SK-N-SH (cell line): ENCODE data around the gene TBC1D5. TPM values are rescaled to one million over a fixed set of nuclear protein-coding genes. Genes with fewer than 3 reads are reported as not detected.

Experiments
- CTCF ChIA-PET: fragments of 300-600, 350-600 bp; formaldehyde crosslinking; extraction: SDS; loops from one replicate; lab custom pipeline; 2021; lab: Yijun Ruan, JAX
- POLR2A ChIA-PET: fragments of 350-600 bp; sonication (Branson Sonifier 250); formaldehyde crosslinking; extraction: SDS; loops from one replicate; lab custom pipeline; 2020; ENCODE audit warnings: antibody characterized with exemption, inconsistent platforms; lab: Yijun Ruan, JAX
- DNase-seq: peaks from one replicate; pipeline ENCODE4 v3.0.0; 2012
- H2AFZ ChIP-seq: fragments of 200-600 bp; sonication (generic); 2 replicates; pipeline ENCODE4 v1.8.1; 2016; ENCODE audit warnings: antibody characterized with exemption, mild to moderate bottlenecking, low read depth
- H3F3A ChIP-seq: fragments of 200-600 bp; sonication (generic); replicated peaks from 2 replicates; pipeline ENCODE3; 2016; ENCODE audit warnings: antibody characterized with exemption, mild to moderate bottlenecking; ENCODE audit not compliant: insufficient read depth
- H3K27ac ChIP-seq, 2 experiments: fragments of 200-500 bp in 1 of 2; fragments of 200-600 bp in 1 of 2; sonication (Bioruptor generic) in 1 of 2; sonication (generic), shearing (Covaris generic) in 1 of 2; 2 replicates each; pipeline versions ENCODE4 v1.5.1 to v1.6.1; 2014 to 2016; ENCODE audit warnings: low read depth in 2 of 2, inconsistent platforms in 1 of 2, low read length in 1 of 2, mild to moderate bottlenecking in 1 of 2, mixed read lengths in 1 of 2
- H3K27me3 ChIP-seq: fragments of 200-600 bp; sonication (generic), shearing (Covaris generic); 2 replicates; pipeline ENCODE4 v1.6.1; 2016; ENCODE audit warnings: mixed run types; ENCODE audit not compliant: insufficient read depth
- H3K36me3 ChIP-seq, 2 experiments: fragments of 200-500 bp in 1 of 2; fragments of 200-600 bp in 1 of 2; sonication (Bioruptor generic) in 1 of 2; sonication (generic) in 1 of 2; replicated peaks in 1 of 2; 2 replicates each; pipeline versions ENCODE3 to v1.5.1; 2014 to 2016; ENCODE audit warnings: low read length in 1 of 2, mild to moderate bottlenecking in 1 of 2; ENCODE audit not compliant: insufficient read depth in 2 of 2, control insufficient read depth in 1 of 2
- H3K4me1 ChIP-seq, 2 experiments: fragments of 200-500 bp in 1 of 2; fragments of 200-600 bp in 1 of 2; sonication (Bioruptor generic) in 1 of 2; sonication (generic), shearing (Covaris generic) in 1 of 2; 2 replicates each; pipeline versions ENCODE4 v1.5.1 to v1.6.1; 2014 to 2016; ENCODE audit warnings: low read depth in 1 of 2, low read length in 1 of 2, mixed run types in 1 of 2; ENCODE audit not compliant: insufficient read depth in 2 of 2, control insufficient read depth in 1 of 2
- H3K4me2 ChIP-seq: fragments of 200-600 bp; sonication (generic), shearing (Covaris generic); 2 replicates; pipeline ENCODE4 v1.6.1; 2017; ENCODE audit warnings: mixed run types
- H3K4me3 ChIP-seq, 2 experiments: fragments of 200-500 bp in 1 of 2; fragments of 200-600 bp in 1 of 2; sonication (Bioruptor generic) in 1 of 2; sonication (generic), shearing (Covaris generic) in 1 of 2; 2 replicates each; pipeline versions ENCODE4 v1.5.1 to v1.8.1; 2014 to 2016; ENCODE audit warnings: low read depth in 2 of 2, inconsistent platforms in 1 of 2, low read length in 1 of 2, mild to moderate bottlenecking in 1 of 2, mixed read lengths in 1 of 2, moderate library complexity in 1 of 2
- H3K79me2 ChIP-seq: fragments of 200-600 bp; sonication (generic); 2 replicates; pipeline ENCODE4 v1.8.1; 2017; ENCODE audit warnings: mild to moderate bottlenecking; ENCODE audit not compliant: insufficient read depth
- H3K9ac ChIP-seq: fragments of 200-600 bp; sonication (generic); 2 replicates; pipeline ENCODE4 v1.6.1; 2017; ENCODE audit warnings: mixed run types
- H3K9me2 ChIP-seq: fragments of 200-600 bp; sonication (generic); 2 replicates; pipeline ENCODE4 v1.6.1; 2017; ENCODE audit warnings: mixed run types
- H3K9me3 ChIP-seq: fragments of 200-600 bp; sonication (generic); 2 replicates; pipeline ENCODE4 v1.6.1; 2017; ENCODE audit warnings: mixed run types, mild to moderate bottlenecking, moderate library complexity
- H4K20me1 ChIP-seq: fragments of 200-600 bp; sonication (generic); 2 replicates; pipeline ENCODE4 v1.6.1; 2017; ENCODE audit warnings: mild to moderate bottlenecking, mixed run types; ENCODE audit not compliant: insufficient read depth
- CHD2 ChIP-seq: fragments of 150-350 bp; IDR thresholded peaks from 2 replicates; pipeline ENCODE4 v1.6.1; 2018; ENCODE audit warnings: low read length; ENCODE audit not compliant: partially characterized antibody
- EZH2phosphoT487 ChIP-seq: fragments of 200-600 bp; sonication (generic); IDR thresholded peaks from 2 replicates; pipeline ENCODE4 v1.6.1; 2017; ENCODE audit warnings: low read depth, mixed run types, mild to moderate bottlenecking, antibody characterized with exemption, moderate library complexity, borderline replicate concordance
- GATA2 ChIP-seq: sonication (generic); formaldehyde crosslinking; IDR thresholded peaks from 2 replicates; pipeline ENCODE4 v1.5.0; 2020; ENCODE audit warnings: mild to moderate bottlenecking, missing genetic modification reagents
- IRF3 ChIP-seq: fragments of 150-350 bp; IDR thresholded peaks from 2 replicates; pipeline ENCODE4 v1.6.1; 2016; ENCODE audit warnings: mild to moderate bottlenecking, low read depth, low read length
- NFIC ChIP-seq: IDR thresholded peaks from 2 replicates; pipeline ENCODE4 v1.4.0; 2012; ENCODE audit warnings: borderline replicate concordance
- NRF1 ChIP-seq: IDR thresholded peaks from 2 replicates; pipeline ENCODE4 v1.6.1; 2012; ENCODE audit warnings: low read depth, mild to moderate bottlenecking, low read length
- RAD21 ChIP-seq: IDR thresholded peaks from 2 replicates; pipeline ENCODE4 v1.6.1; 2012; ENCODE audit warnings: mild to moderate bottlenecking, low read length
- RFX5 ChIP-seq: IDR thresholded peaks from 2 replicates; pipeline ENCODE4 v1.6.1; 2012; ENCODE audit warnings: mild to moderate bottlenecking, improper control_type of control experiment, low read length
- RXRA ChIP-seq: IDR thresholded peaks from 2 replicates; pipeline ENCODE4 v1.4.0; 2012; ENCODE audit warnings: low read depth, mild to moderate bottlenecking, borderline replicate concordance
- SIN3A ChIP-seq: IDR thresholded peaks from 2 replicates; pipeline ENCODE4 v1.6.1; 2012; ENCODE audit warnings: low read depth, mild to moderate bottlenecking, low read length, moderate library complexity, borderline replicate concordance
- SMC3 ChIP-seq: IDR thresholded peaks from 2 replicates; pipeline ENCODE4 v1.6.1; 2012; ENCODE audit warnings: low read depth, low read length, improper control_type of control experiment
- TAF1 ChIP-seq: IDR thresholded peaks from 2 replicates; pipeline ENCODE4 v1.6.1; 2012; ENCODE audit warnings: low read depth, mild to moderate bottlenecking, low read length, moderate library complexity, borderline replicate concordance
- TCF12 ChIP-seq: IDR thresholded peaks from 2 replicates; pipeline ENCODE4 v1.4.0; 2012
- USF1 ChIP-seq: IDR thresholded peaks from 2 replicates; pipeline ENCODE4 v1.4.0; 2012; ENCODE audit warnings: low read depth, borderline replicate concordance
- WGBS: methylation state at CpG from one replicate; pipeline ENCODE4 v1.1.6; 2017; ENCODE audit warnings: low lambda C conversion rate; 5-methylcytosine and 5-hydroxymethylcytosine counted together
- polyA plus RNA-seq, 3 experiments: library from polyadenylated mRNA; depleted of rRNA; stranded (reverse); fragments of >200 nt; gene quantifications; 2 replicates each; pipeline ENCODE4 v1.2.3, GENCODE V29; 2012
- TF ChIP-seq, protein P1 (sequence below): fragments of 150-350 bp; IDR thresholded peaks from 2 replicates; pipeline ENCODE4 v1.6.1; 2017; ENCODE audit warnings: antibody characterized with exemption, low read length, low read depth, borderline replicate concordance
- TF ChIP-seq, protein P2 (sequence below): IDR thresholded peaks from 2 replicates; pipeline ENCODE4; 2012

TBC1D5 gene
- polyA plus RNA-seq, 1 of the 3 experiments (the other 2 are of a cell fraction) = 19.5 TPM

DNA sequence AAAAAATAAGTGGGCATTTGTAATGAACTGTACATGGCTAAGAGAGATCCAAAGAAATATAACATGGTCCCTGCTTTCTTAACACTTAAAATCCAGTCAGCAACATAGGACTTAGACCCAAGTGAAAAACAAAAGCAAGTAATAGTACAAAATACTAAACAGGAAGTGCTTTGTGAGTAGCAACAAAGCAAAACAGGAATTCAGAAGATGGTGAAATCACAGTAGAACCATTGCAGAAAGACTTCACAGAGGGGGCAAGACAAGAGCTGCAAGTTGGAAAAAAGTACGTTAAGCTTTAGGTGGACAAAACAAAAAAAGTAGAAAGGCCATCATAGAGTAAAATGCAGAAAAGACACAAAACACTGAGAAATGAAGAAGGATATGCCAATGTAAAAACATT is 116.0 kb downstream of the TBC1D5 start:
- 0 out of 2 replicates have a peak, but pooled peaks cover 6% of the 10 kb centered on the region for H3K79me2 ChIP-seq
- ChIA-PET CTCF (interaction anchor here (0.6 to 1.4 kb wide), 2 partner anchors 19 to 284 kb away, joined by 3 to 4 read pairs; no protein-coding TSS in a partner anchor), POLR2A (no interaction called here)
- TF ChIP-seq CHD2 = no peak
- TF ChIP-seq USF1 = no peak
- no peak for TF ChIP-seq NRF1
- TF ChIP-seq RAD21 = no peak
- TF ChIP-seq NFIC = no peak
- TF ChIP-seq EZH2phosphoT487 = no peak
- no peak for TF ChIP-seq RFX5
- no peak for TF ChIP-seq RXRA
- TF ChIP-seq SIN3A = no peak
- no peak for TF ChIP-seq GATA2 (CRISPR knock-in tag)
- TF ChIP-seq TCF12 = no peak
- no peak for TF ChIP-seq TAF1
- TF ChIP-seq, protein P1, sequence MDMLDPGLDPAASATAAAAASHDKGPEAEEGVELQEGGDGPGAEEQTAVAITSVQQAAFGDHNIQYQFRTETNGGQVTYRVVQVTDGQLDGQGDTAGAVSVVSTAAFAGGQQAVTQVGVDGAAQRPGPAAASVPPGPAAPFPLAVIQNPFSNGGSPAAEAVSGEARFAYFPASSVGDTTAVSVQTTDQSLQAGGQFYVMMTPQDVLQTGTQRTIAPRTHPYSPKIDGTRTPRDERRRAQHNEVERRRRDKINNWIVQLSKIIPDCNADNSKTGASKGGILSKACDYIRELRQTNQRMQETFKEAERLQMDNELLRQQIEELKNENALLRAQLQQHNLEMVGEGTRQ = no peak
- no peak for TF ChIP-seq SMC3
- TF ChIP-seq, protein P2, sequence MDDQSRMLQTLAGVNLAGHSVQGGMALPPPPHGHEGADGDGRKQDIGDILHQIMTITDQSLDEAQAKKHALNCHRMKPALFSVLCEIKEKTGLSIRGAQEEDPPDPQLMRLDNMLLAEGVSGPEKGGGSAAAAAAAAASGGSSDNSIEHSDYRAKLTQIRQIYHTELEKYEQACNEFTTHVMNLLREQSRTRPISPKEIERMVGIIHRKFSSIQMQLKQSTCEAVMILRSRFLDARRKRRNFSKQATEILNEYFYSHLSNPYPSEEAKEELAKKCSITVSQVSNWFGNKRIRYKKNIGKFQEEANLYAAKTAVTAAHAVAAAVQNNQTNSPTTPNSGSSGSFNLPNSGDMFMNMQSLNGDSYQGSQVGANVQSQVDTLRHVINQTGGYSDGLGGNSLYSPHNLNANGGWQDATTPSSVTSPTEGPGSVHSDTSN = no peak
- no peaks in the 10 kb centered on the region for H3K27me3 ChIP-seq
- no peak overlapping the region for H2AFZ ChIP-seq
- H3K36me3 ChIP-seq = peaks cover 0 to 6% of the 10 kb centered on the region in 2 experiments
- no peaks in the 10 kb centered on the region for H3K9me3 ChIP-seq
- no peak overlapping the region for H3K9ac ChIP-seq
- H3F3A ChIP-seq = no peaks in the 10 kb centered on the region
- H3K4me3 ChIP-seq = no peak overlapping the region
- H3K4me2 ChIP-seq = no peak overlapping the region
- H4K20me1 ChIP-seq = no peaks in the 10 kb centered on the region
- H3K9me2 ChIP-seq = no peaks in the 10 kb centered on the region
- peaks cover 0 to 7% of the 10 kb centered on the region in 2 experiments; a peak in 2 of 4 replicates for H3K4me1 ChIP-seq
- H3K27ac ChIP-seq = no peak overlapping the region
- 100% methylated on average over 1 of the region's 1 CpG for WGBS
- DNase-seq = no peak

DNA sequence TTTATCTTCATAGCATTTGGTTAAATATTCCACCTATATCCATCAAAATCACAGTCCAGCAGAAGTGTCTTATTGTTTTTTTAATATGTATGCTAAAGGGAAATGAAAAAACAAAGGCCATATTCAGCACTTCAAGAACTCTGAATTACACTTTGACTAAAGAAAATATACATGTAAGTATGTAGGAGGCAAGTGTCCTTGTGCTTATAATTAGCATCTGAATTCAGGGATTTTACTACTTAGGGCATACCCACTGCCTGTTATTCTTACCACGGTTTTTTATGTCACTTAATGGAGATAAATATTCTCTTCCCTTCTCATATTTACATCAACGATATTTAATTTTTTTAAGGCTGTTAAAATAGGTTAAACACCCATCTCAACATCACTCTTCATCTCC is 117.3 kb downstream of the TBC1D5 start:
- no peaks in the 10 kb centered on the region for H3F3A ChIP-seq
- peaks cover 0 to 6% of the 10 kb centered on the region in 2 experiments for H3K36me3 ChIP-seq
- H3K79me2 ChIP-seq = 0 out of 2 replicates have a peak, but pooled peaks cover 3% of the 10 kb centered on the region
- H3K4me3 ChIP-seq = no peak overlapping the region
- peaks cover 0 to 5% of the 10 kb centered on the region in 2 experiments; a peak in 1 of 4 replicates for H3K4me1 ChIP-seq
- ChIA-PET POLR2A (no interaction called here), CTCF (no interaction called here)
- DNase-seq = no peak
- H2AFZ ChIP-seq = no peak overlapping the region
- no peak overlapping the region for H3K4me2 ChIP-seq
- WGBS = 85% methylated on average over 2 of the region's 2 CpGs
- no peaks in the 10 kb centered on the region for H4K20me1 ChIP-seq
- no peak overlapping the region for H3K9ac ChIP-seq
- no peaks in the 10 kb centered on the region for H3K9me3 ChIP-seq
- H3K27me3 ChIP-seq = no peaks in the 10 kb centered on the region
- no peak overlapping the region for H3K27ac ChIP-seq
- TF ChIP-seq IRF3 = no peak
- no peaks in the 10 kb centered on the region for H3K9me2 ChIP-seq
